Measurements from ENCODE around the gene ABCD1.
A peak's percentile ranks its signal among the peaks of the same experiment; 100 is the strongest.

The ABCD1 gene

DNA sequence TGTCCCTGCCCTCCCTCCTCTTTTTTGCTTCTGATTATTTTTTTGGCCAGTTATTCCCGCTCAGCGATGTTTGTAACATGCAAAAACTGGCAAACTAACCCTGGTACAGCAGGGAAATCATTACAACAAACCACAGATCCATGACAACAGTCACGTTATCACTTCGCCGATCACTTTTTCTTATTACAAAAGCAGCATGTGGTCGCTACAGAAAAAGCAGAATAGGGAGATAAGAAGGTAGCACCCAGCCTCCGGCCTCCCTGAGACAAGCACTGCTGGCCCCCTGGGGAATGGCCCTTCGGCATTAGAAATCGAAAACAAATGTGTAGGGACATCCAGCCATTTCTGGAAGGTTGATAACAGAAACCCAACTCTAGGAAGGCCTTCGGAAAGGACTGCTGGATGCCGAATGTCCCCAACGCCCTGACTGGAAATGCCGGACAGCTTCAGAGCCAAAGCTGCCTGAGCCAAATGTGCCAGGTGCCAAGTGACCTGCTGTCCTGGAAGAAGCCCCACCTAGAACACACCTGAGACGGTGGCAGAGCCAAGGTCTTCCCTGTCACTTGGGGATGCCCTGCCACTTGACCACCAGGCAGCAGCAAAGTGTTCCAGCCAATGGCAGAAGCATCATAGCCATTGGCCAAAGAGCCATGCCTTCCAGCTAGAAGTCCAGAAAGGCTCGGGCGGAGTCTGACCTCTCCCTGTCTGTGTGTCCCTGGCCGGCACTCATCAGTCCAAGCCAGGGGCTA, 66.6 kb downstream of the ABCD1 start:
- TF ChIP-seq, protein P1, sequence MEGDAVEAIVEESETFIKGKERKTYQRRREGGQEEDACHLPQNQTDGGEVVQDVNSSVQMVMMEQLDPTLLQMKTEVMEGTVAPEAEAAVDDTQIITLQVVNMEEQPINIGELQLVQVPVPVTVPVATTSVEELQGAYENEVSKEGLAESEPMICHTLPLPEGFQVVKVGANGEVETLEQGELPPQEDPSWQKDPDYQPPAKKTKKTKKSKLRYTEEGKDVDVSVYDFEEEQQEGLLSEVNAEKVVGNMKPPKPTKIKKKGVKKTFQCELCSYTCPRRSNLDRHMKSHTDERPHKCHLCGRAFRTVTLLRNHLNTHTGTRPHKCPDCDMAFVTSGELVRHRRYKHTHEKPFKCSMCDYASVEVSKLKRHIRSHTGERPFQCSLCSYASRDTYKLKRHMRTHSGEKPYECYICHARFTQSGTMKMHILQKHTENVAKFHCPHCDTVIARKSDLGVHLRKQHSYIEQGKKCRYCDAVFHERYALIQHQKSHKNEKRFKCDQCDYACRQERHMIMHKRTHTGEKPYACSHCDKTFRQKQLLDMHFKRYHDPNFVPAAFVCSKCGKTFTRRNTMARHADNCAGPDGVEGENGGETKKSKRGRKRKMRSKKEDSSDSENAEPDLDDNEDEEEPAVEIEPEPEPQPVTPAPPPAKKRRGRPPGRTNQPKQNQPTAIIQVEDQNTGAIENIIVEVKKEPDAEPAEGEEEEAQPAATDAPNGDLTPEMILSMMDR (IDR thresholded peaks at IDR 0.05) = no peak
- Mint-ChIP-seq H3K36me3 (ENCODE audit: low read depth) (peaks cover 11% of the 10 kb centered on the region), H3K27me3 (ENCODE audit: low read depth, poor library complexity) (peaks cover 3% of the 10 kb centered on the region), H3K4me3 (no peak overlapping the region), H3K27ac (no peak overlapping the region), H3K9me3 (peaks cover 54% of the 10 kb centered on the region), H3K4me1 (peaks cover 17% of the 10 kb centered on the region)
- no peak for DNase-seq

DNA sequence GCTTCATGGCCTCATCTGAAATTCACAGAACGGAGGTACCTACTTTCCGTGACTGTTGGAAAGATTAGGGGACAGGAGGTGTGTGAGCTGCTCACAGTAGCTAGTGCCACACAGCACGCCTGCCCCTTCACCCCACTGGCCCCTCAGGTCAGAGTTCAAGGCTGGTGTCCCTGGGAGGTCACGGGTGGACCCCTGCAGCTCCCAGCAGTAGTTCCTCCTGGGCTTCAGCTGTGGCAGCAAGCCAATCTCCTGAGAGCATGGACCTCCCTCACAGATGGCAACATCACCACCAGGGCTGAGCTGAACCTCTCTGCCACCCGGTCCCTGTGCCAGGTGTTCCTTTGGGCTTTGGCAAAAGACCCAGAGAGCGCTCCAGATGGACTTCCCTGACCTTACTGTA, 67.7 kb downstream of the ABCD1 start:
- TF ChIP-seq, protein P1 (IDR thresholded peaks at IDR 0.05) = no peak
- no peak overlapping the region for H3K4me3 Mint-ChIP-seq
- no peak overlapping the region for H3K27ac Mint-ChIP-seq
- no peak for DNase-seq
- H3K27me3 Mint-ChIP-seq (ENCODE audit: low read depth, poor library complexity) = peaks cover 3% of the 10 kb centered on the region
- H3K9me3 Mint-ChIP-seq = peaks cover 56% of the 10 kb centered on the region
- peaks cover 23% of the 10 kb centered on the region for H3K4me1 Mint-ChIP-seq
- H3K36me3 Mint-ChIP-seq (ENCODE audit: low read depth) = peaks cover 15% of the 10 kb centered on the region

DNA sequence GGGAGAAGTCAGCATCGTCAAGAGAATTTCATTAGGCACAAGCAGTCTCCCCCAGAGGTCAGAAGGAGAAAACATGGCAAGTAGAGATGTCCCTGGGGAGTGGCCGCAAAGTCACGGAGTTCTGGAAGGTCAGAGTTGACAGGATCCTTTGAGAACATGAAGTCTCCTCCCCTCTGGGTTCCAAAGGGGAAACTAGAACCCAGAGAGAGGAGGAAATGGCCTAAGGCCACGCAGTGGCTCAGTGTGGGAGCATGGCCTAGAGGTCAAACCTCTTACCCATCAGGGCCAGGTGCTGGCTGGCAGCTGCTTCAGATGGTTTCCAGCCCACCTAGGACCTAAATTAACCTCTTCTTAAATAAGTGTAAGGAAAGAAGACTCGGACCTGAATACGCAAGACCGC, 68.6 kb downstream of the ABCD1 start:
- peak overlapping the region; percentile 92 for H3K4me3 Mint-ChIP-seq
- peaks cover 23% of the 10 kb centered on the region for H3K4me1 Mint-ChIP-seq
- peaks cover 19% of the 10 kb centered on the region for H3K36me3 Mint-ChIP-seq (ENCODE audit: low read depth)
- TF ChIP-seq, protein P1 (IDR thresholded peaks at IDR 0.05) = no peak
- H3K27me3 Mint-ChIP-seq (ENCODE audit: low read depth, poor library complexity) = peaks cover under 1% of the 10 kb centered on the region
- H3K27ac Mint-ChIP-seq = peak overlapping the region; percentile 84
- DNase-seq = no peak
- peaks cover 52% of the 10 kb centered on the region for H3K9me3 Mint-ChIP-seq
